ENCODE data around the gene RNASE9.
"Not testable (repeated sequence)": the region's sequence is repeated elsewhere in the genome, so short reads cannot be mapped to it uniquely, and the experiment has no call there.

The RNASE9 gene

DNA sequence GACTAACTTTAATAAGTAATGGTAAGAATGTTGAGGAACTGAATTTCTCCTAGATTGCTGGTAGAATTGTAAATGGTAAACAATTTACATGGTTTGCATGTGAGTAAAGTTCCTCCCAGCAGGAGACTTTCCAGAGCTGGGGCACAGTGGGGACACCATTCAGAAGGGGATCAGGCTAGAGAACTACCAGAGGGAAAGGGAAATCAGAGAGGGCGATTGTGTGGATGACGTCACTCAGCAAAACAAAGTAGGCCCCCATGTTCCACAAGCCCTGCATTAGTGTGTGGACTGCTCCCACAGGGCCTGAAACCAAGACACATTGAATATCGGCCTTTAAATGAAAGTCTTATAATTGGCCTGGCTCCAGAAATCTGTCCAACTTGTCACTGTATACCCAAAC is 17.5 kb upstream of the RNASE9 start:
- DNase-seq (ENCODE audit: low read depth in 1 of 2, low spot score in 1 of 2): no peak

DNA sequence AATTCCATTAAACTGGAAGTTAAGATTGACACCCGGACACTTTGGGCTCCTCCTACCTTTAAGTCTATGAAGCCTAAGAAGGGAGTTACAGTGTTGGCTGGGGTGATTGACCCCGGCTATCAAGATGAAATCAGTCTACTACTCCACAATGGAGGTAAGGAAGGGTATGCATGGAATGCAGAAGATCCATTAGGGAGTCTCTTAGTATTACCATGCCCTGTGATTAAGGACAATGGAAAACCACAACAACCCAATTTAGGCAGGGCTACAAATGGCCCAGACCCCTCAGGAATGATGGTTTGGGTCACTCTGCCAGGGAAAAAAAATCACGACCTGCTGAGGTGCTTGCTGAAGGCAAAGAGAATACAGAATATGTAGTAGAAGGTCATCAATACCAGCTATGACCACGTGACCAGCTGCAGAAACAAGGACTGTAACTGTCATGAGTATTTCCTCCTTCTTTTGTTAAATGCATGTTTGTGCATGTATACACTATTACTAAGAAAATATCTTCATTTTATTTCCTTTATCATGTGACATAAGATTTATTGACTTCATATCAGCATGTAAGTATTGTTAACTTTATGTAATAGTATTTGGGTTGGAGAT is 11.6 kb upstream of the RNASE9 start:
- not testable (repeated sequence) for DNase-seq (ENCODE audit: low read depth in 1 of 2, low spot score in 1 of 2)

DNA sequence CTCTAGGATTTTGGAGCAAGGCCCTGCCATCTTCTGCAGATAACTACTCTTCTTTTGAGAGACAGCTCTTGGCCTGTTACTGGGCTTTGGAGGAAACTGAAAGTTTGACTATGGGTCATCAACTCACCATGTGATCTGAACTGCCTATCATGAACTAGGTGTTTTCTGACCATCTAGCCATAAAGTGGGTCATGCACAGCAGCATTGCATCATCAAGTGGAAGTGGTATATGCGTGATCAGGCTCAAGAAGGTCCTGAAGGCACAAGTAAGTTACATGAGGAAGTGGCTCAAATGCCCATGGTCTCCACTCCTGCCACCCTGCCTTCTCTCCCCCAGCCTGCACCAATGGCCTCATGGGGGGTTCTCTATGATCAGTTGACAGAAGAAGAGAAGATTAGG is 9.9 kb upstream of the RNASE9 start:
- not testable (repeated sequence) for DNase-seq (ENCODE audit: low read depth in 1 of 2, low spot score in 1 of 2)

- DNase-seq (ENCODE audit: low read depth in 1 of 2, low spot score in 1 of 2): not testable (repeated sequence)
Measured at GRCh38 chr14:20569865-20570264, 9.0 kb upstream of the RNASE9 start.

DNA sequence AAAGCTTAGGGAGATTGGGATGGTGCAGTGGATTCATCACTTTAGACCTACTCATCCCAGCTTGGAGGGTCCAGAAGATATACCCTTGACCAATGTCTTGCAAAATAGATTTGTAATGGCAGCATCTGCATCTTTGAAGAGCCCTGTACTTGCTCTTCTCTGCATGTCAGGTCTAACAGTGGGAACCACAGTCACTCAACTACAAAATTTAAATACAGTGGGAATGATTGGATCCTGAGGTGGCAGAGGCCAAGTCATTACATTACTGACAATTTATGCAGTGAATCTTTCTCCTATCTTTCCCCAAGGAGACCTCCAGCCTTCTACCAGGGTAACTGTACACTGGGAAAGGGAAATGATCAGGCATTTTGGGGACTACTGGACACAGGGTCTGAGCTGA is 8.2 kb upstream of the RNASE9 start:
- no peak for DNase-seq (ENCODE audit: low read depth in 1 of 2, low spot score in 1 of 2)

- no peak for DNase-seq (ENCODE audit: low read depth in 1 of 2, low spot score in 1 of 2)
Measured at GRCh38 chr14:20568393-20568792, 7.5 kb upstream of the RNASE9 start.

DNA sequence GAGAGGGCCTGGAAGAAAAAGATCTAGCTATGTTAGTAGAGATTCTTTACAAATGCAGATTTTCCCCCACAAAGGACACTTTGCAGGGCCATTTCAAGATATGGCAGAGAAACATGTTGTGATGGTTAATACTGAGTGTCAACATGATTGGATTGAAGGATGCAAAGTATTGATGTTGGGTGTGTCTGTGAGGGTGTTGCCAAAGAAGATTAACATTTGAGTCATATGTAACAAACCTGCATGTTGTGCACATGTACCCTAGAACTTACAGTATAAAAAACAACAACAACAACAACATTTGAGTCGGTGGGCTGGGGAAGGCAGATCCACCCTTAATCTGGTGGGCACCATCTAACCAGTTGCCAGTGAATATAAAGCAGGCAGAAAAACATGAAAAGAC is 6.4 kb upstream of the RNASE9 start:
- not testable (repeated sequence) for DNase-seq (ENCODE audit: low read depth in 1 of 2, low spot score in 1 of 2)

DNA sequence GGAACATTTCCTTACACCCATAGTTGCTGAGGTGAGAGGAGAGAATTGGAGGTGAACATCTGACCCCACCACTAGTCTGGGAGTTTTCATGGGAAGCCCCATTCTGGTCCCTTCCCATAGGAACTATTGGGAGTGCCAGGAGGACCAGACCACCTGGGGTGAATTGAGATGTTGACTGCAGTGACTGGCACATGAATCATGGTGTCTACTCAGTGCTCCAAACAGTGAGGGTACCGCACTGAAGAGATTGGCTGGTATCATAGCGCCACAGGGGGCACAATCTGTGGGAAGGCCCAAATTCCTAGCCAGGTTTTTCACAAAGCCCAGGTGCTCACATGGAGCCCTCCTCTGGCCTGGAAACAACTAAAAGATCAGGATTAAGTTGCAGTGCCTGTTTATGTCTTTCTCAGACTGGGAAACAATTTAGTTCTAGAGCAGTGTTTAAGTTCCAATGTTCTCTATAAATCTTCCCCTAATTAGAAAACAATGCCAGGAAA is 3.7 kb upstream of the RNASE9 start:
- DNase-seq (ENCODE audit: low read depth in 1 of 2, low spot score in 1 of 2): no peak

DNA sequence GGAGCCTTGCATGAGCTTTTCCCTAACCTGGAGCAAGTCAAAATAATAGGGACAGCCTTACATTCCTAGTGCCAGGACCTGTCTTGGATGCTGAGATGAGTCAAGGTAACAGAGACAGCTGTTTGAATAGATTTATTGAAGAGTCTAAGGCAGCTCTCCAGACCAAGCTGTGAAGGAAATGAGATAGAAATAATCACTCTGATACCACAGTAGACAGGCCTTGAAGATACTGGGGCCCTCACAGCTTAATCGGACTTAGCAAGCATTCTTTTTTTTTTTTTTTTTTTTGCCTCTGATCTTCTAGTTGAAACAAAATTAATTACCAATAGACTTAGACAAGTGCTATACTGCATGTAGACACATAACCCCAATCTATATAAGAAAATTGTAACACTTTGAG is 3.1 kb upstream of the RNASE9 start:
- no peak for DNase-seq (ENCODE audit: low read depth in 1 of 2, low spot score in 1 of 2)

DNA sequence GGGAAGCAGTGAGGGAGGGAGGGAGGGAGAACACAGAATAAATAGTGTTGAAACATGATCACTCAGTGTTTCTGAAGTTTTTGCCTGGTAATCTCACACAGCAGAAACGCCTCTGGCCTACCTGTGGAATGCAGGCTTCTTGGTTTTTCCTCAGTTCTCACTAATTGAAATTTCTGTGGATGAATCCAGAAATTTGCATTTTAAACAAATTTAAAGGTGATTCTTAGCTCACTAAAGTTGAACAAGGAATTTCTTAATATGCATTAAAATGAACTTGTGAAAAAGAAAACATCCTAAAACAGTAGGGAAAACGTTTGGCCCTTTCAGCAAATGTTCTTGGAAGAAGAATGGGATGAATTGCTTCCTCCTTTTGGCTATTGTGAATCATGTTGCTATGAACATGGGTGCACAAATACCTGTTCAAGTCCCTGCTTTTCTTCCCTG is 1.4 kb downstream of the RNASE9 start:
- DNase-seq (ENCODE audit: low read depth in 1 of 2, low spot score in 1 of 2): no peak

DNA sequence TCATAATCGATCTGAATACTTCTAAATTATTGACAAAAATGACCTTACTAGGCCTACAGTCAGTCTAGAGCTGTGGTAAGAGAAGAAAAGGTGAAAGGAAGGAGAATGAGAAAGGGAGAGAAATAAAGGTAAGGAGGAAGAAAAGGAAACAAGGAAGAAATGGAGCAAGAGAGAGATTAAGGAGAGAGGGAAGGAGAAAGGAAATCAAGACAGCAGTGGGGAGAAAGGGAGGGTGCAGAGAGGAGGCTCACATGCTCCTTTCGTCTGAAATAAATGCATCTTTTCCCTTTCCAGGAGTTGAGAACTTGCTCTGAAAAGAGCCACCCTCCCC is 3.7 kb downstream of the RNASE9 start:
- DNase-seq (ENCODE audit: low read depth in 1 of 2, low spot score in 1 of 2): no peak

DNA sequence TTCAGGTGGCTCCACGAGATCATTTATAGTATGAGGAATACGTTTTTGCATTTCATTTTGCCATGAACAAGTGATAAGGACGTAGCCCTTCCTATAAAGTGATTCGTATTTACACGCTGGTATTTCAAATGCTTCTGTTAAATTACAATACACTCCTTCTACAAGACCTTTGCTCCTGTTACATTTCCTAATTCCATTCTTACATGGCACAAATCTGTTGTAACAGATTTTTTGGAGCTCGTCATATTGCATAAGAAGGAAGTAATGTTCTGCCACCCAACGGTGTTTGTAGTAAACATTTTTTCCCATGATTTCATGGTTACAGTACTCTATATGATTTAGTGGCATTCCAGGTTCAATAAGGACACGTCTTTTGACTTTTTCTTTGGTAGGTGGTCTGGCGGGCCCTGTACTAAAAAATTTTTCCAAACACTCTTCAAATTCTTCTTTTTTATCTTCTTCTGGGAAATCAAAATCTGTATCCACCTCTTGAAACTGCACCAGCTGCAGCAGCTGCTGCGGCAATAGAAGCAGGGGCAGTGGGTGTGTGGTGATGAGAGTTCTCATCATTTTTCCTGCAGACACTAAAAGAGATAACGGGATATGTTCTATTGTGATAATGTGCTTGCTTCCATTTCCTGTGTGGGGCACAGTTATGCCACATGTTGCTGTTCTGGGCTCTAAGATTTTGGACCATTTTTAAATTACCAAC is 4.2 kb downstream of the RNASE9 start:
- DNase-seq (ENCODE audit: low read depth in 1 of 2, low spot score in 1 of 2): no peak

GRCh38 chr14:20555845-20556244 is 5.0 kb downstream of the RNASE9 start:
- DNase-seq (ENCODE audit: low read depth in 1 of 2, low spot score in 1 of 2): no peak

DNA sequence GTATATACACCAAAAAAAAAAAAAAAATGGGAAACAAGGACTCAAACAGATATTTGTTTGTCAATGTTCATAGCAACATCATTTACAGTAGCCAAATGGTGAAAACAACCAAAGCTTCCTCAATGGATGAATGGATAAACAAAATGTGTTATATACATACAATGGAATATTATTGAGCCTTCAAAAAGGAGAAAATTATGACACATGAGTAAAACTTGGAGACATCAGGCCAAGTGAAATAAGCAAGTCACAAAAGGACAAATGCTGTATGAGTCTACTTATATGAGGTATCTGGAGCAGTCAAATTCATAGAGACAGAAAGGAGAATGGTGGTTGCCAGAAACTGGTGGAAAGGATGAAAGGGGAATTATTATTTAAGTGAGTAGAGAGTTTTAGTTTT is 7.8 kb downstream of the RNASE9 start:
- no peak for DNase-seq (ENCODE audit: low read depth in 1 of 2, low spot score in 1 of 2)

DNA sequence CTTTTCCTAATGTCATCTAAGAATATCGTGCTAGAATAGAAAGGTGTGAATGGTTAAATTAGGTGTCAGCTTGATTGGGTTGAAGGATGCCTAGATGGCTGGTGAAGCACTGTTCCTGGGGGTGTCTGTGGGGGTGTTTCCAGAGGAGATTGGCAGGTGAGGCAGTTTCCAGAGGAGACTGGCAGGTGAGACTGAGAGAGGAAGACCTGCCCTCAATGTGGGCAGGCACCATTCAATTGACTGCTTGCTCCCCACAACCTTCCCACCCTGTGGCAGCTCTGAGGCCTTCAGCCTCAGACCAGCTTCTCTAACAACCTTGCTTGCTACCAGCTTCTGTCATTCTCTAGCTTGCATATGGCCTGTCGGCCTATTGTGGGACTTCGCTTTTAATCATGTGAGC is 9.2 kb downstream of the RNASE9 start:
- no peak for DNase-seq (ENCODE audit: low read depth in 1 of 2, low spot score in 1 of 2)

DNA sequence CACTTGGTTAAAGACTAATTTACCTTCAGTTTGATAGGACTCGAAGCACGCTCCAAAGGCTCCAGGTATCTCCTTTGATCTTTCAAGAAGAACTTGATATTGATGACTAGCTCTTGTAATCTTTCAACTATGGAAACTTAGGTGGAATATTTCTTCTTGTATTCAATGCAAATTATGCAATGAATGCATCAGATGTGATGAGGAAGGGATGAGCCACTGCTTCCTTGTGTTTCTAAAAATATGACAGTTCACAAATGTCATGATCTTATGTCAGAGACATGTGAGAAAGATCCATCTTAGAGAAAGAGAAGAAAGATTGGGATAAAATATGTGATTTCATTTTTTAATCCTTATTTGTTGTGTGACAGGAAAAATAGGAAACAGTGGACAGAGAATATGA is 9.9 kb downstream of the RNASE9 start:
- no peak for DNase-seq (ENCODE audit: low read depth in 1 of 2, low spot score in 1 of 2)

DNA sequence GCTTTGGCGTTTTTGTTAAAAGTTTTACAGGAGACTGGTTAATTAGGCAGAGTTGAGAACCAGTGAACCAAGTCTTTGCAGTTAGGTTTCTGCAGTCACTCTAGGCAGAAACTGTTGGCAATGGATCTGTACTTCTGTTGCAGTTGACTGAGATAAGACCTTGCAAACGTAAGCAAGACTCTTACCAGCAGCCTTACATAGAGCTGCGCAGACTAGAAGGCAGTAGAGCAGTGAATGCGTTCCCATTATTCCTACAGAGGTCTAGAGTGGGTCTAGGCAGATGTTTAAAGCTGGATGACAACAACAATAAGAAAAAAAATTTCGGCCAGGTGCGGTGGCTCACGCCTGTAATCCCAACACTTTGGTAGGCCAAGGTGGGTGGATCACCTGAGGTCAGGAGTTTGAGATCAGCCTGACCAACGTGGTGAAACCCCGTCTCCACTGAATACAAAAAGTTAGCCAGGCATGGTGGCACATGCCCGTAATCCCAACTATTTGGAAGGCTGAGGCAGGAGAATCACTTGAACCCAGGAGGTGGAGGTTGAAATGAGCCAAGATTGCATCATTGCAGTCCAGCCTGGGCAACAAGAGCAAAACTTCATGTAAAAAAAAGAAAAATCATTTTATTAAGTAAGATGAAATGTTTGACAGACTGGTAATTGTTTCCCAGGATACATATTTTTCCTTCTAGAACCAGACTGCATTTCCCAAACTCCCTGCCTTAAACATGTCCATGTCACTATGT is 12.3 kb downstream of the RNASE9 start:
- DNase-seq (ENCODE audit: low read depth in 1 of 2, low spot score in 1 of 2): no peak

GRCh38 chr14:20546877-20547276 is 14.0 kb downstream of the RNASE9 start:
- DNase-seq (ENCODE audit: low read depth in 1 of 2, low spot score in 1 of 2): no peak

DNA sequence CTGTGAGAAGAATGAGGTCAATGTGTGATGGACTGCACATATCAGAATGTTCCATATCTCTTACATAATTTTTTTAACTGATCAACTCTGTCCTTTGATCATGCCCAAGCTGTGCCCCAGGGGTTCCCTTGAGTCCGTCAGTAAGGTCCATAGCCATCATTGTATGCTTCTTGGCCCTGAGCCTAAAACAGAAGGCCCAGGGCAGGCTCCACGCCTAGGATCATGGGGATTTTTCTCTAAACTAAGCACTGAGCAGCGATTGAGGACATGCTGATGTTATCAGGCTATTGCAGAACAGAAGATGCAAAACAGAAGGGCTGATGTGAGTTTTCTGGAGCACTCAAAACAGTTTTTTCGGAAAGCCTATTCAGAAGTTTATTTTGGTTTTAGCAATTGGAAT is 20.9 kb downstream of the RNASE9 start:
- no peak for DNase-seq (ENCODE audit: low read depth in 1 of 2, low spot score in 1 of 2)

DNA sequence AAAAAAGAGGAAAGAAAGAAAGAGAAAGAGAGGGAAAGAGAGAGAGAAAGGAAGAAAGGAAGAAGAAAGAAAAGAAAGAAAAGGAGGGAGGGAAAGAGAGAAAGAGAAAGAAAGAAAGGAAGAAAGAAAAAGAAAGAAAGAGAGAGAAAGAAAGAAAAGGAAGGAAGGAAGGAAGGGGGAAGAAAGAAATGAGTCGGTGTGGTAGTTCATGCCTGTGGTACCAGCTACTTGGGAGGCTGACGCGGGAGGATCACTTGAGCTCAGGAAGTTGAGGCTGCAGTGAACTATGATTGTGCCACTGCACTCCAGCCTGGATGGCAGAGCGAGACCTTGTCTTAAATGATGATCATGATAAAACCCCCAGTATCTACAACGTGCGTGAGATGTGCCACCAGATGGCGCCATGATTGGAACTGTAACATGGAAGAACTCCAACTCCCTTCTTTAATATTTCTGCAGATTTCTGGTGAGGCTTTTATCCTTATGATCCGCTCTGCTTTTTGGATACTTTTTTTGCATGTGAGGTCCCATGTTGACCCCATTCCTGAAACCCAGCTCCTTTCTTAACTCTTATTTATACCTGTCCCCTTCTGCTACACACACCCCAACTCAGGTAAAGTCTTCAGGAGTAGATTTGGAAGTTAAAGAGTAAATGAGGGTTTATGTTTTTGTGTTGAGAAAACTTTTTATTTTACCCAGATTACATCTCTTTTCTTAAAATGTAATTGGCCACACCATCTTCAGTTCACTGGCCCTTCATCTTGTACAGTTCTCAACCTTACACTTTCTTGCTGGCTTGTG is 29.9 kb downstream of the RNASE9 start:
- DNase-seq (ENCODE audit: low read depth in 1 of 2, low spot score in 1 of 2): peak; percentile 38 to 46

- DNase-seq (ENCODE audit: low read depth in 1 of 2, low spot score in 1 of 2): no peak
Measured at GRCh38 chr14:20529806-20530205, 31.0 kb downstream of the RNASE9 start.
